Endothelial cell of umbilical vein (primary cell): ENCODE results near the gene TMSB10. TPM values are rescaled to one million over a fixed set of nuclear protein-coding genes. Genes with fewer than 3 reads are reported as not detected.

Experiments used
- BruUV-seq: library from RNA; stranded (reverse); fragments of 400-500 nt; replicated peaks from 2 replicates; lab custom pipeline; 2021; lab: Mats Ljungman, UMichigan
- CTCF ChIA-PET: fragments of 300-600, 350-600 bp; sonication (Branson Sonifier 250); formaldehyde crosslinking; loops from one replicate; lab custom pipeline; 2021; ENCODE audit warnings: antibody characterized with exemption, inconsistent platforms; lab: Charles Lee
- POLR2A ChIA-PET: fragments of 300-600, 350-600 bp; sonication (Branson Sonifier 250); formaldehyde crosslinking; loops from one replicate; lab custom pipeline; 2021; ENCODE audit warnings: antibody characterized with exemption, inconsistent platforms; lab: Charles Lee
- DNase-seq: peaks from one replicate; pipeline ENCODE4 v3.0.0-alpha.2; 2011; ENCODE audit warnings: low read depth, low spot score
- FAIRE-seq: peaks from 2 replicates; lab custom pipeline; 2011; peaks lifted over from hg19 to GRCh38; lab: Jason Lieb, UNC
- H2AFZ ChIP-seq: 2 replicates; pipeline ENCODE4 v1.6.0; 2012; ENCODE audit warnings: low read depth, low read length, control low read depth, inconsistent platforms
- H3K27ac ChIP-seq: 2 replicates; pipeline ENCODE4 v1.5.1; 2011; ENCODE audit warnings: low read depth, mild to moderate bottlenecking, control low read depth, low read length, moderate library complexity; ENCODE audit not compliant: insufficient read depth
- H3K27me3 ChIP-seq, 2 experiments: 2 replicates each; pipeline versions ENCODE4 v1.6.0 to v1.6.1; 2011; ENCODE audit warnings: low read length in 2 of 2, mixed read lengths in 1 of 2; ENCODE audit not compliant: control insufficient read depth in 2 of 2, insufficient read depth in 2 of 2
- H3K36me3 ChIP-seq, 2 experiments: 2 replicates in 1 of 2; 3 replicates in 1 of 2; pipeline ENCODE4 v1.5.1; 2011; ENCODE audit warnings: low read length in 2 of 2, mild to moderate bottlenecking in 1 of 2, moderate library complexity in 1 of 2; ENCODE audit not compliant: control insufficient read depth in 2 of 2, insufficient read depth in 2 of 2; ENCODE audit errors: extremely low read depth in 1 of 2
- H3K4me1 ChIP-seq: 3 replicates; pipeline ENCODE4 v1.5.1; 2011; ENCODE audit warnings: mild to moderate bottlenecking, low read length; ENCODE audit not compliant: control insufficient read depth, insufficient read depth; ENCODE audit errors: extremely low read depth
- H3K4me2 ChIP-seq: 2 replicates; pipeline ENCODE4 v1.6.1; 2011; ENCODE audit warnings: low read length, control low read depth, mixed read lengths; ENCODE audit not compliant: insufficient read depth
- H3K4me3 ChIP-seq, 3 experiments: fragments of 200-600 bp in 1 of 3; sonication (generic), shearing (Covaris generic) in 1 of 3; replicated peaks in 1 of 3; 2 replicates each; pipeline ENCODE4 v1.5.1; 2011 to 2016; ENCODE audit warnings: control low read depth in 3 of 3, low read length in 3 of 3, mild to moderate bottlenecking in 2 of 3, inconsistent platforms in 1 of 3, low read depth in 1 of 3, moderate library complexity in 1 of 3; ENCODE audit not compliant: insufficient read depth in 1 of 3
- H3K79me2 ChIP-seq: 2 replicates; pipeline ENCODE4 v1.6.0; 2012; ENCODE audit warnings: low read length, inconsistent platforms; ENCODE audit not compliant: control insufficient read depth, insufficient read depth
- H3K9ac ChIP-seq: replicated peaks from 2 replicates; pipeline ENCODE3; 2011; ENCODE audit warnings: low read length, control low read depth; ENCODE audit not compliant: insufficient read depth; ENCODE audit errors: extremely low read depth
- H3K9me1 ChIP-seq: replicated peaks from 3 replicates; pipeline ENCODE4 v1.6.0; 2011; ENCODE audit warnings: mild to moderate bottlenecking, low read length; ENCODE audit not compliant: control insufficient read depth, insufficient read depth; ENCODE audit errors: extremely low read depth
- H3K9me3 ChIP-seq: replicated peaks from 2 replicates; pipeline ENCODE4 v1.5.1; 2012; ENCODE audit warnings: low read length, inconsistent platforms; ENCODE audit not compliant: control insufficient read depth, insufficient read depth
- H4K20me1 ChIP-seq: replicated peaks from 2 replicates; pipeline ENCODE3; 2011; ENCODE audit warnings: mild to moderate bottlenecking, low read length; ENCODE audit not compliant: control insufficient read depth, insufficient read depth; ENCODE audit errors: extremely low read depth
- EZH2 ChIP-seq: IDR thresholded peaks from 2 replicates; pipeline ENCODE4 v1.6.1; 2012; ENCODE audit warnings: borderline replicate concordance, low read depth, mild to moderate bottlenecking, moderate library complexity, low read length, inconsistent platforms; ENCODE audit not compliant: severe bottlenecking
- FOS ChIP-seq: IDR thresholded peaks from 2 replicates; pipeline ENCODE4 v1.6.1; 2011; ENCODE audit warnings: mild to moderate bottlenecking, low read length, moderate library complexity, borderline replicate concordance; ENCODE audit not compliant: insufficient read depth
- GATA2 ChIP-seq: IDR thresholded peaks from 2 replicates; pipeline ENCODE4 v1.7.0; 2011; ENCODE audit warnings: low read depth, mild to moderate bottlenecking, moderate library complexity, mixed read lengths, low read length; ENCODE audit not compliant: insufficient read length, insufficient read depth
- JUN ChIP-seq: IDR thresholded peaks from 2 replicates; pipeline ENCODE4 v1.6.1; 2011; ENCODE audit warnings: borderline replicate concordance, low read depth; ENCODE audit not compliant: insufficient read length, insufficient read depth
- MAX ChIP-seq: IDR thresholded peaks from 2 replicates; pipeline ENCODE4 v1.6.1; 2011; ENCODE audit not compliant: insufficient read depth, insufficient read length
- MYC ChIP-seq: IDR thresholded peaks from one replicate; pipeline ENCODE4 v1.6.1; 2011; ENCODE audit warnings: mild to moderate bottlenecking, low read depth, low read length
- POLR2A ChIP-seq: IDR thresholded peaks from 2 replicates; pipeline ENCODE4 v1.6.1; 2012; ENCODE audit warnings: low read depth, mild to moderate bottlenecking, control low read depth, low read length
- POLR2AphosphoS5 ChIP-seq: IDR thresholded peaks from 2 replicates; pipeline ENCODE4 v1.6.1; 2012; ENCODE audit warnings: low read depth, mild to moderate bottlenecking, control low read depth, low read length, moderate library complexity; ENCODE audit not compliant: insufficient read depth
- dilution Hi-C: fragments of 300-500 bp; cut with MboI; formaldehyde crosslinking; loops from one replicate; pipeline ENCODE4 v1.15.0; 2019; ENCODE audit warnings: low sequenced_read_pairs; ENCODE audit not compliant: extremely low pct_ligation_motif_present
- intact Hi-C: fragments of 100-400 bp; cut with micrococcal nuclease; formaldehyde crosslinking; loops from one replicate; pipeline ENCODE4 v1.10.0; 2022
- polyA plus RNA-seq, 4 experiments: library from polyadenylated mRNA; depleted of rRNA in 3 of 4; stranded (reverse) in 3 of 4; unstranded in 1 of 4; fragments of >200 nt; gene quantifications; 2 replicates each; pipeline versions ENCODE4 v1.2.1 to v1.2.3, GENCODE V29; 2011 to 2012; ENCODE audit warnings: missing spikeins in 1 of 4
- total RNA-seq: library from RNA; stranded (reverse); gene quantifications from 2 replicates; pipeline ENCODE4 v1.2.3, GENCODE V29; 2021
- TF ChIP-seq, protein P1 (sequence below), 2 donors: IDR thresholded peaks; 1 replicate in 1 of 2; 2 replicates in 1 of 2; pipeline ENCODE4 v1.5.1; 2011; ENCODE audit warnings: low read length in 2 of 2, mild to moderate bottlenecking in 2 of 2, moderate library complexity in 2 of 2, control low read depth in 1 of 2, inconsistent platforms in 1 of 2, low read depth in 1 of 2; ENCODE audit not compliant: insufficient read depth in 1 of 2; ENCODE audit errors: extremely low read depth in 1 of 2

TMSB10 gene
- total and polyA plus RNA-seq, 2 donors (not counting 3 experiments of a cell fraction or from before 2014, with no cell fraction given), result 2,774 to 4,015 TPM

DNA sequence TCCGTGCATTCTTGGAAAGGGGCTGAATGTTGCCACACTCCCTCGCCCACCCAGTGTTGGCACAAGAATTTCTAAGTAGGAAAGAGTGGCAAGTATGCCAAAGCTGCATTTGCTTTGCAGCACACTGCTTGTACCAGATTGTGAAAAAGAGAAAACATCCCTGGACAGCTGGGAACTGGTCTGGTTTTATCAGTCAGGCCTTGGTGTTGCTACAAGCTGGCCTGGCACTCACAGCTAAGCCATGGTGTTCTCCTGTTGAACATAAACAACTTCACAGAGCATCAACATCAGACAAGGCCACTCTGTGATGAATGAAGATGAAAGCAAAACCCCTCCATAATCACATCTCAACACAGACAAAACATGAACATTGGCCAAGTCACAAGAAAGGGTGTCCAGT is 20.3 kb upstream of the TMSB10 start:
- no peaks in the 10 kb centered on the region for H3K9me1 ChIP-seq
- TF ChIP-seq GATA2, result no peak
- TF ChIP-seq, protein P1, sequence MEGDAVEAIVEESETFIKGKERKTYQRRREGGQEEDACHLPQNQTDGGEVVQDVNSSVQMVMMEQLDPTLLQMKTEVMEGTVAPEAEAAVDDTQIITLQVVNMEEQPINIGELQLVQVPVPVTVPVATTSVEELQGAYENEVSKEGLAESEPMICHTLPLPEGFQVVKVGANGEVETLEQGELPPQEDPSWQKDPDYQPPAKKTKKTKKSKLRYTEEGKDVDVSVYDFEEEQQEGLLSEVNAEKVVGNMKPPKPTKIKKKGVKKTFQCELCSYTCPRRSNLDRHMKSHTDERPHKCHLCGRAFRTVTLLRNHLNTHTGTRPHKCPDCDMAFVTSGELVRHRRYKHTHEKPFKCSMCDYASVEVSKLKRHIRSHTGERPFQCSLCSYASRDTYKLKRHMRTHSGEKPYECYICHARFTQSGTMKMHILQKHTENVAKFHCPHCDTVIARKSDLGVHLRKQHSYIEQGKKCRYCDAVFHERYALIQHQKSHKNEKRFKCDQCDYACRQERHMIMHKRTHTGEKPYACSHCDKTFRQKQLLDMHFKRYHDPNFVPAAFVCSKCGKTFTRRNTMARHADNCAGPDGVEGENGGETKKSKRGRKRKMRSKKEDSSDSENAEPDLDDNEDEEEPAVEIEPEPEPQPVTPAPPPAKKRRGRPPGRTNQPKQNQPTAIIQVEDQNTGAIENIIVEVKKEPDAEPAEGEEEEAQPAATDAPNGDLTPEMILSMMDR (IDR thresholded peaks at IDR 0.05; ENCODE audit: extremely low read depth in 1 of 2, insufficient read depth in 1 of 2, low read depth in 1 of 2, low read length in 2 of 2), result no peak
- TF ChIP-seq EZH2, result no peak
- no peak for TF ChIP-seq POLR2A
- TF ChIP-seq FOS, result no peak
- no peak for TF ChIP-seq MYC
- TF ChIP-seq JUN, result no peak
- no peak for TF ChIP-seq MAX
- no peak for TF ChIP-seq POLR2AphosphoS5
- no peak overlapping the region for H2AFZ ChIP-seq
- no peak overlapping the region for H3K9ac ChIP-seq
- DNase-seq (no peak), FAIRE-seq (no peak)
- H3K4me2 ChIP-seq, result no peak overlapping the region
- H3K79me2 ChIP-seq, result no peaks in the 10 kb centered on the region
- peaks cover 15% of the 10 kb centered on the region for H3K4me1 ChIP-seq
- CTCF ChIA-PET, result interaction anchor here (1.0 kb wide), 1 partner anchor 9 kb away, joined by 3 read pairs; no protein-coding TSS in a partner anchor
- dilution Hi-C loops (no loop called here), intact Hi-C loops (no loop called here)
- H3K36me3 ChIP-seq, result no peaks in the 10 kb centered on the region
- no TSS peak for BruUV-seq
- no peaks in the 10 kb centered on the region for H3K9me3 ChIP-seq
- H3K4me3 ChIP-seq, result no peak overlapping the region
- no peak overlapping the region for H3K27ac ChIP-seq
- POLR2A ChIA-PET, result no interaction called here
- no peaks in the 10 kb centered on the region for H4K20me1 ChIP-seq
- H3K27me3 ChIP-seq, result peaks cover 17 to 22% of the 10 kb centered on the region in 2 experiments
